K562 (cell line): Measurements from ENCODE around the gene CCR5AS.

Source experiments
- ATAC-seq: fragments of 200-7000 bp; cut with Tn5 transposase; 3 replicates; pipeline ENCODE4 v1.9.1; 2020; ENCODE audit warnings: moderate library complexity
- BruUV-seq: library from RNA; stranded (reverse); fragments of 400-500 nt; replicated peaks from 2 replicates; lab custom pipeline; 2021; lab: Mats Ljungman, UMichigan
- CTCF ChIA-PET: fragments of 300-600 bp; formaldehyde crosslinking; extraction: SDS; loops from one replicate; lab custom pipeline; 2021; ENCODE audit warnings: low intra/inter-chr PET ratio; lab: Yijun Ruan, JAX
- POLR2A ChIA-PET: fragments of 300-600, 350-650 bp; sonication (Branson Sonifier 250); formaldehyde crosslinking; extraction: SDS; loops from one replicate; lab custom pipeline; 2021; ENCODE audit warnings: antibody characterized with exemption, inconsistent platforms; lab: Yijun Ruan, JAX
- DNase-seq, 4 experiments: peaks; one replicate each; pipeline versions ENCODE4 v3.0.0 to v3.0.0-alpha.2; 2011 to 2018; ENCODE audit warnings: low spot score in 3 of 4, mixed read lengths in 3 of 4; ENCODE audit errors: extremely low read depth in 1 of 4
- FAIRE-seq: peaks from 2 replicates; lab custom pipeline; 2011; peaks lifted over from hg19 to GRCh38; lab: Jason Lieb, UNC
- H2AFZ ChIP-seq: 2 replicates; pipeline ENCODE4 v1.6.0; 2011; ENCODE audit warnings: low read depth, low read length, control low read depth, inconsistent platforms
- H3K27ac ChIP-seq: fragments of 200-600 bp; 3 replicates; pipeline ENCODE4 v1.8.0; 2011; ENCODE audit warnings: low read depth, mild to moderate bottlenecking, control low read depth, inconsistent platforms, low read length, moderate library complexity, mixed read lengths; ENCODE audit errors: extremely low read depth
- H3K27me3 ChIP-seq, 2 experiments: fragments of 300-600 bp in 1 of 2; 2 replicates in 1 of 2; 3 replicates in 1 of 2; pipeline versions ENCODE4 v1.6.0 to v1.8.0; 2011; ENCODE audit warnings: inconsistent platforms in 2 of 2, low read length in 2 of 2, mild to moderate bottlenecking in 1 of 2, mixed read lengths in 1 of 2, moderate library complexity in 1 of 2; ENCODE audit not compliant: control insufficient read depth in 2 of 2, insufficient read depth in 2 of 2
- H3K36me3 ChIP-seq: fragments of 300-600 bp; 3 replicates; pipeline ENCODE4 v1.8.0; 2011; ENCODE audit warnings: mild to moderate bottlenecking, low read length, inconsistent platforms; ENCODE audit not compliant: control insufficient read depth, insufficient read depth
- H3K4me1 ChIP-seq, 2 experiments: fragments of 200-600 bp in 1 of 2; replicated peaks in 1 of 2; 2 replicates in 1 of 2; 3 replicates in 1 of 2; pipeline versions ENCODE4 v1.5.1 to v1.8.0; 2011; ENCODE audit warnings: inconsistent platforms in 2 of 2, low read length in 2 of 2, mild to moderate bottlenecking in 1 of 2, mixed read lengths in 1 of 2, moderate library complexity in 1 of 2; ENCODE audit not compliant: control insufficient read depth in 2 of 2, insufficient read depth in 2 of 2
- H3K4me2 ChIP-seq: 2 replicates; pipeline ENCODE4 v1.6.1; 2011; ENCODE audit warnings: low read length, control low read depth, inconsistent platforms, mixed read lengths; ENCODE audit not compliant: insufficient read depth
- H3K4me3 ChIP-seq: fragments of 200-600 bp; sonication (generic), shearing (Covaris generic); 2 replicates; pipeline ENCODE4 v1.5.1; 2016; ENCODE audit warnings: control low read depth, inconsistent platforms
- H3K79me2 ChIP-seq: fragments of 200-600 bp; 3 replicates; pipeline ENCODE4 v1.8.0; 2011; ENCODE audit warnings: low read length, inconsistent platforms; ENCODE audit not compliant: control insufficient read depth, insufficient read depth
- H3K9ac ChIP-seq, 2 experiments: 2 replicates each; pipeline versions ENCODE4 v1.6.0 to v1.6.1; 2011; ENCODE audit warnings: low read depth in 2 of 2, low read length in 2 of 2, control low read depth in 1 of 2, inconsistent platforms in 1 of 2, mild to moderate bottlenecking in 1 of 2, mixed read lengths in 1 of 2; ENCODE audit not compliant: insufficient read depth in 1 of 2
- H3K9me1 ChIP-seq: one replicate; pipeline ENCODE4 v1.6.0; 2011; ENCODE audit warnings: inconsistent platforms, mild to moderate bottlenecking, low read length, moderate library complexity; ENCODE audit not compliant: control insufficient read depth, insufficient read depth
- H3K9me3 ChIP-seq: replicated peaks from 2 replicates; pipeline ENCODE4 v1.5.1; 2011; ENCODE audit warnings: low read depth, low read length, inconsistent platforms; ENCODE audit not compliant: control insufficient read depth, insufficient read depth
- H4K20me1 ChIP-seq: replicated peaks from 2 replicates; pipeline ENCODE4 v1.6.1; 2011; ENCODE audit warnings: low read length, inconsistent platforms, mixed read lengths; ENCODE audit not compliant: control insufficient read depth, insufficient read depth
- ATF7 ChIP-seq: fragments of 450-650 bp; IDR thresholded peaks from 2 replicates; pipeline ENCODE4 v1.7.1; 2014; ENCODE audit warnings: mild to moderate bottlenecking, moderate library complexity
- ETV1 ChIP-seq: fragments of 450-650 bp; conservative IDR thresholded peaks from 2 replicates; pipeline ENCODE4 v1.6.1; 2016; ENCODE audit warnings: missing genetic modification characterization, control low read depth, low read depth, missing compliant biosample characterization
- ETV6 ChIP-seq, 3 experiments: fragments of 150-350 bp in 1 of 3; sonication (generic) in 1 of 3; formaldehyde crosslinking in 1 of 3; IDR thresholded peaks; 2 replicates each; pipeline versions ENCODE4 v1.6.1 to v1.8.0; 2014 to 2022; ENCODE audit warnings: borderline replicate concordance in 2 of 3, low read depth in 2 of 3, antibody characterized with exemption in 1 of 3, low read length in 1 of 3, mild to moderate bottlenecking in 1 of 3, missing genetic modification reagents in 1 of 3
- JUN ChIP-seq, 2 experiments: sonication (generic) in 1 of 2; formaldehyde crosslinking in 1 of 2; IDR thresholded peaks; 2 replicates each; pipeline versions ENCODE4 v1.6.1 to v1.8.0; 2012 to 2022; ENCODE audit warnings: borderline replicate concordance in 2 of 2, mild to moderate bottlenecking in 2 of 2, improper control_type of control experiment in 1 of 2, low read depth in 1 of 2, low read length in 1 of 2, missing genetic modification reagents in 1 of 2
- JUND ChIP-seq, 2 experiments: IDR thresholded peaks; 2 replicates in 1 of 2; 3 replicates in 1 of 2; pipeline ENCODE4 v1.6.1; 2011; ENCODE audit warnings: borderline replicate concordance in 2 of 2, low read depth in 2 of 2, low read length in 2 of 2, improper control_type of control experiment in 1 of 2, missing biosample characterization in 1 of 2, missing genetic modification characterization in 1 of 2, missing genetic modification reagents in 1 of 2
- LEF1 ChIP-seq: fragments of 450-650 bp; IDR thresholded peaks from 2 replicates; pipeline ENCODE4 v1.6.1; 2016; ENCODE audit warnings: mild to moderate bottlenecking
- MBD2 ChIP-seq: sonication (generic); IDR thresholded peaks from 2 replicates; pipeline ENCODE4 v1.6.1; 2016; ENCODE audit warnings: low read depth, borderline replicate concordance
- MLLT1 ChIP-seq, 2 experiments: fragments of 450-650 bp; IDR thresholded peaks; 2 replicates each; pipeline ENCODE4 v1.6.1; 2016
- NFRKB ChIP-seq: fragments of 450-650 bp; IDR thresholded peaks from 2 replicates; pipeline ENCODE4 v1.6.1; 2016; ENCODE audit warnings: low read depth
- SMARCC2 ChIP-seq: fragments of 450-650 bp; IDR thresholded peaks from 2 replicates; pipeline ENCODE4 v1.6.1; 2017; ENCODE audit warnings: antibody characterized with exemption, moderate library complexity, mild to moderate bottlenecking, low read depth
- TRIM28 ChIP-seq: fragments of 450-650 bp; IDR thresholded peaks from 2 replicates; pipeline ENCODE4 v1.6.1; 2017
- ZNF589 ChIP-seq: fragments of 200-800 bp; sonication (Bioruptor generic); IDR thresholded peaks from 2 replicates; pipeline ENCODE4 v1.6.1; 2016; ENCODE audit warnings: low read depth, missing genetic modification characterization, missing compliant biosample characterization
- WGBS: fragments of 100-300 bp; shearing (Covaris generic); methylation state at CpG from one replicate; pipeline ENCODE4 v1.1.6; 2016; ENCODE audit warnings: low coverage, mixed read lengths; ENCODE audit not compliant: insufficient coverage; ENCODE audit errors: missing lambda C conversion rate; 5-methylcytosine and 5-hydroxymethylcytosine counted together
- in situ Hi-C: fragments of 300-500 bp; cut with MboI; formaldehyde crosslinking; loops from 4 replicates; pipeline ENCODE4 v1.15.0; 2018; ENCODE audit warnings: inconsistent platforms, mixed read lengths
- intact Hi-C: fragments of 100-400 bp; cut with micrococcal nuclease; formaldehyde crosslinking; loops from 2 replicates; pipeline ENCODE4 v1.14.2; 2022
- TF ChIP-seq, protein P1 (sequence below), 2 experiments: fragments of 450-650 bp in 1 of 2; sonication (generic) in 1 of 2; formaldehyde crosslinking in 1 of 2; IDR thresholded peaks in 1 of 2; conservative IDR thresholded peaks in 1 of 2; 2 replicates each; pipeline versions ENCODE4 v1.6.1 to v1.8.1; 2016 to 2023; ENCODE audit warnings: mild to moderate bottlenecking in 2 of 2, moderate library complexity in 2 of 2, inconsistent platforms in 1 of 2, missing genetic modification reagents in 1 of 2
- TF ChIP-seq, protein P2 (sequence below): IDR thresholded peaks from 2 replicates; pipeline ENCODE4 v1.6.1; 2014; ENCODE audit warnings: antibody characterized with exemption
- TF ChIP-seq, protein P3 (sequence below): conservative IDR thresholded peaks from 2 replicates; pipeline ENCODE4 v1.6.1; 2011; ENCODE audit warnings: low read depth, mild to moderate bottlenecking, low read length; ENCODE audit not compliant: control insufficient read depth

Gene CCR5AS

DNA sequence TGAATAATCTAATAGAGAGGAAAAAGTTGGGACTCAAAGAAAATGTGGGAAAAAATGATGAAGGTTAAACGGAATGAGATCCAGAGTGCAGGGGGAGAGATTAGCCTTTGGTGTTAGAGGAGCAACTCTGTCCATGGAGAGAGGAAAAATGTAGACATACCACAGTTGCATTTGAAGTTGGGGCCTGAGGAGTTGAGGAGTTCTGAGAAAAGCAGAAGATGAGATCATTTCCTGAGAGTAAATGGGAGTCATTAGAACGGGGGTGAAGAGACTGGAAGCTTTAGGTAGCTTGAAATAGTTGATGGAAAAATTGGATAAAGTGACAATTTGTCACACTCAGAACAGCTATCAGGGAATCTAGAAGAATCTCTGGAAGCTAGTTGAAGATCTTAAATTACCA, 7.3 kb downstream of the CCR5AS start:
- no peaks in the 10 kb centered on the region for H3K79me2 ChIP-seq
- ATAC-seq (peak; percentile 13; the same call in 1 of the 3 replicates), DNase-seq (peak in 1 of 4 experiments; percentile 39), FAIRE-seq (no peak)
- peak overlapping the region; percentile 13; the same call in 1 of the 3 replicates for H3K27ac ChIP-seq
- no TSS peak for BruUV-seq
- no peak overlapping the region for H2AFZ ChIP-seq
- no peaks in the 10 kb centered on the region for H3K9me3 ChIP-seq
- ChIA-PET POLR2A (interaction anchor here (0.7 to 1.7 kb wide), 7 partner anchors 8 to 611 kb away, joined by 3 to 7 read pairs (median 4); partner anchors contain the start of gene CCR2), CTCF (no interaction called here)
- WGBS, result 0% methylated on average over 2 of the region's 2 CpGs
- no peaks in the 10 kb centered on the region for H4K20me1 ChIP-seq
- no peak overlapping the region for H3K9ac ChIP-seq
- intact Hi-C loops (no loop called here), in situ Hi-C loops (no loop called here)
- H3K36me3 ChIP-seq, result no peaks in the 10 kb centered on the region
- no peak overlapping the region for H3K4me3 ChIP-seq
- no peaks in the 10 kb centered on the region for H3K9me1 ChIP-seq
- peaks cover 0 to 11% of the 10 kb centered on the region in 2 experiments; a peak in 2 of 5 replicates for H3K27me3 ChIP-seq
- peaks cover 10 to 39% of the 10 kb centered on the region in 2 experiments for H3K4me1 ChIP-seq
- peak overlapping the region; percentile 26; the same call in 1 of the 2 replicates for H3K4me2 ChIP-seq
- TF ChIP-seq MLLT1 (IDR thresholded peaks at IDR 0.05), result peak in 1 of 2 experiments; percentile 26; a peak in 1 of 4 replicates
- no peak for TF ChIP-seq ETV6 (IDR thresholded peaks at IDR 0.05; ENCODE audit: borderline replicate concordance in 1 of 2, low read depth in 2 of 2, low read length in 1 of 2)
- TF ChIP-seq ETV6 (CRISPR knock-in tag; IDR thresholded peaks at IDR 0.05; ENCODE audit: borderline replicate concordance), result no peak
- 0 out of 2 replicates have a peak, but pooled peaks have one; percentile 46 for TF ChIP-seq NFRKB
- peak; percentile 25; the same call in 1 of the 2 replicates for TF ChIP-seq SMARCC2
- TF ChIP-seq ETV1 (tag), result peak; percentile 76
- TF ChIP-seq, protein P1, sequence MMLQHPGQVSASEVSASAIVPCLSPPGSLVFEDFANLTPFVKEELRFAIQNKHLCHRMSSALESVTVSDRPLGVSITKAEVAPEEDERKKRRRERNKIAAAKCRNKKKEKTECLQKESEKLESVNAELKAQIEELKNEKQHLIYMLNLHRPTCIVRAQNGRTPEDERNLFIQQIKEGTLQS (IDR thresholded peaks at IDR 0.05), result peak; percentile 75
- TF ChIP-seq, protein P1 (CRISPR knock-in tag; conservative IDR thresholded peaks at IDR 0.05), result no peak
- no peak for TF ChIP-seq MBD2
- TF ChIP-seq JUN (IDR thresholded peaks at IDR 0.05; ENCODE audit: borderline replicate concordance, low read depth, low read length), result peak; percentile 86
- TF ChIP-seq JUN (CRISPR knock-in tag; IDR thresholded peaks at IDR 0.05; ENCODE audit: borderline replicate concordance), result no peak
- peak; percentile 28; the same call in 1 of the 2 replicates for TF ChIP-seq LEF1
- TF ChIP-seq ZNF589, result peak; percentile 68; the same call in 1 of the 2 replicates
- TF ChIP-seq, protein P2, sequence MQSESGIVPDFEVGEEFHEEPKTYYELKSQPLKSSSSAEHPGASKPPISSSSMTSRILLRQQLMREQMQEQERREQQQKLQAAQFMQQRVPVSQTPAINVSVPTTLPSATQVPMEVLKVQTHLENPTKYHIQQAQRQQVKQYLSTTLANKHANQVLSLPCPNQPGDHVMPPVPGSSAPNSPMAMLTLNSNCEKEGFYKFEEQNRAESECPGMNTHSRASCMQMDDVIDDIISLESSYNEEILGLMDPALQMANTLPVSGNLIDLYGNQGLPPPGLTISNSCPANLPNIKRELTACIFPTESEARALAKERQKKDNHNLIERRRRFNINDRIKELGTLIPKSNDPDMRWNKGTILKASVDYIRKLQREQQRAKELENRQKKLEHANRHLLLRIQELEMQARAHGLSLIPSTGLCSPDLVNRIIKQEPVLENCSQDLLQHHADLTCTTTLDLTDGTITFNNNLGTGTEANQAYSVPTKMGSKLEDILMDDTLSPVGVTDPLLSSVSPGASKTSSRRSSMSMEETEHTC, result no peak
- TF ChIP-seq TRIM28, result no peak
- TF ChIP-seq, protein P3, sequence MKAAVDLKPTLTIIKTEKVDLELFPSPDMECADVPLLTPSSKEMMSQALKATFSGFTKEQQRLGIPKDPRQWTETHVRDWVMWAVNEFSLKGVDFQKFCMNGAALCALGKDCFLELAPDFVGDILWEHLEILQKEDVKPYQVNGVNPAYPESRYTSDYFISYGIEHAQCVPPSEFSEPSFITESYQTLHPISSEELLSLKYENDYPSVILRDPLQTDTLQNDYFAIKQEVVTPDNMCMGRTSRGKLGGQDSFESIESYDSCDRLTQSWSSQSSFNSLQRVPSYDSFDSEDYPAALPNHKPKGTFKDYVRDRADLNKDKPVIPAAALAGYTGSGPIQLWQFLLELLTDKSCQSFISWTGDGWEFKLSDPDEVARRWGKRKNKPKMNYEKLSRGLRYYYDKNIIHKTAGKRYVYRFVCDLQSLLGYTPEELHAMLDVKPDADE, result no peak
- peak; percentile 31; the same call in 1 of the 2 replicates for TF ChIP-seq ATF7
- peak; percentile 86 for TF ChIP-seq JUND (IDR thresholded peaks at IDR 0.05; ENCODE audit: borderline replicate concordance, low read depth, low read length)
- TF ChIP-seq JUND (tag; IDR thresholded peaks at IDR 0.05; ENCODE audit: borderline replicate concordance, low read depth, low read length), result peak; percentile 76; the same call in 2 of the 3 replicates
